RWPE2 (cell line): Measurements from ENCODE around the gene TRNAU1AP.
A peak's percentile ranks its signal among the peaks of the same experiment; 100 is the strongest.
"Not testable (repeated sequence)": the region's sequence is repeated elsewhere in the genome, so short reads cannot be mapped to it uniquely, and the experiment has no call there.

ENCODE experiments used
- ATAC-seq: fragments of 200-7000 bp; cut with Tn5 transposase; 3 replicates; pipeline ENCODE4 v1.9.1; 2021; ENCODE audit warnings: low read depth
- DNase-seq: peaks from one replicate; pipeline ENCODE4 v3.0.0-alpha.2; 2020; ENCODE audit warnings: low spot score
- H3K27ac ChIP-seq: fragments of 450-650 bp; 2 replicates; pipeline ENCODE4 v1.5.1; 2017; ENCODE audit warnings: mild to moderate bottlenecking; ENCODE audit not compliant: poor library complexity, severe bottlenecking
- H3K27me3 ChIP-seq: fragments of 250-450 bp; sonication (Bioruptor Pico); 2 replicates; pipeline ENCODE4 v1.5.1; 2021; ENCODE audit warnings: mild to moderate bottlenecking, moderate library complexity; ENCODE audit not compliant: insufficient read depth, poor library complexity, severe bottlenecking
- H3K36me3 ChIP-seq: fragments of 250-450 bp; sonication (Bioruptor Pico); 2 replicates; pipeline ENCODE4 v1.5.1; 2020; ENCODE audit warnings: low read depth, mild to moderate bottlenecking, moderate library complexity
- H3K4me1 ChIP-seq: fragments of 250-450 bp; sonication (Bioruptor Pico); 2 replicates; pipeline ENCODE4 v1.5.1; 2021; ENCODE audit warnings: mild to moderate bottlenecking, moderate library complexity; ENCODE audit not compliant: insufficient read depth, poor library complexity, severe bottlenecking
- H3K4me3 ChIP-seq: fragments of 250-450 bp; sonication (Bioruptor Pico); 2 replicates; pipeline ENCODE4 v1.5.1; 2021; ENCODE audit warnings: mild to moderate bottlenecking, moderate library complexity; ENCODE audit not compliant: severe bottlenecking
- H3K9me3 ChIP-seq: fragments of 250-450 bp; sonication (Bioruptor Pico); 2 replicates; pipeline ENCODE4 v1.5.1; 2021; ENCODE audit warnings: mild to moderate bottlenecking, moderate library complexity; ENCODE audit not compliant: severe bottlenecking
- CTCF ChIP-seq: fragments of 450-650 bp; IDR thresholded peaks from one replicate; pipeline ENCODE4 v1.5.1; 2017; ENCODE audit warnings: mild to moderate bottlenecking, moderate library complexity; ENCODE audit not compliant: poor library complexity, severe bottlenecking

TRNAU1AP gene

DNA sequence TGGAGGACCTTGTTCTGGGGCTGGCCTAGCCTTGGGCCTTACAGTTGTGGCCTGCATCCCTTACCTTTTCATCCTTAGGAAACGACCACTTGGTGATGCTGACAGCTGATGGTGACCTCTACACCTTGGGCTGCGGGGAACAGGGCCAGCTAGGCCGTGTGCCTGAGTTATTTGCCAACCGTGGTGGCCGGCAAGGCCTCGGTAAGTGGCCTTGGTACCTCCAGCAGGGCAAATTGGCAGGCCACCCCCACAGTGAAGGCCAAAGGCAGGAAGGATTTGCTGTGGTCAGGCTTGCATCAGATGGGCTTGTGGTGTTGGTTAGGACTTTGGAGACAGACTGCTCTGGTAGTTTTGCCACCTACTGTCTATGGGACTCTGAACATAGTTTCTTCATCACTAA lies 17.7 kb upstream of the TRNAU1AP start:
- H3K4me1 ChIP-seq, result no peaks in the 10 kb centered on the region
- peaks cover 57% of the 10 kb centered on the region for H3K36me3 ChIP-seq
- no peaks in the 10 kb centered on the region for H3K9me3 ChIP-seq
- TF ChIP-seq CTCF, result no peak
- H3K4me3 ChIP-seq, result no peak overlapping the region
- no peak for DNase-seq
- H3K27me3 ChIP-seq, result no peaks in the 10 kb centered on the region
- ATAC-seq, result no peak
- H3K27ac ChIP-seq, result no peak overlapping the region

DNA sequence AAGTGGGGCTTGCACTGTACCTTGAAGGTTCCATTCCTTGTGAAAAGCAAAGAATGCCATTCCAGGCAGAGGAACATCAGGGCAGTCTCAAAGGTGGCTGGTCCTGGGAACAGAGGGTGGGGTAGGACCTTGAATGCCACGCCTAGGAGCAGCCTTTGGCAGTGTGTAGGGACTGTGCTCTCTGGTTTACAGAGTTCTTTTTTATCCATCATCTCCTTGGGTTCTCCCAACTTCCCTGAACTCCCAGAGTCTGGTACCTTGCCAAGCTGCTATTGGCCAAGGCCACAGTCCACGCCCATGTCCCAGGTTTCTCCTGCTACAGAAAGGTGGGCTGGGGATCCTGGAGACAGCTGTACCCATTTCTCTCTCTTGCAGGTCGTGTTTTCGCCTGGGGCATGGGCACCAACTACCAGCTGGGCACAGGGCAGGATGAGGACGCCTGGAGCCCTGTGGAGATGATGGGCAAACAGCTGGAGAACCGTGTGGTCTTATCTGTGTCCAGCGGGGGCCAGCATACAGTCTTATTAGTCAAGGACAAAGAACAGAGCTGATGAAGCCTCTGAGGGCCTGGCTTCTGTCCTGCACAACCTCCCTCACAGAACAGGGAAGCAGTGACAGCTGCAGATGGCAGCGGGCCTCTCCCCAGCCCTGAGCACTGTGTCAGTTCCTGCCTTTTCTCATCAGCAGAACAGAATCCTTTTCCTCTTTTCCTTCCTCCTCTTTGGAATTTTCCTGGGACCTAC lies 15.3 kb upstream of the TRNAU1AP start:
- H3K36me3 ChIP-seq, result peaks cover 42% of the 10 kb centered on the region
- no peak overlapping the region for H3K27ac ChIP-seq
- no peak for DNase-seq
- no peak overlapping the region for H3K4me3 ChIP-seq
- no peaks in the 10 kb centered on the region for H3K27me3 ChIP-seq
- peak; percentile 19; the same call in 1 of the 3 replicates for ATAC-seq
- TF ChIP-seq CTCF, result no peak
- H3K9me3 ChIP-seq, result no peaks in the 10 kb centered on the region
- H3K4me1 ChIP-seq, result no peaks in the 10 kb centered on the region

DNA sequence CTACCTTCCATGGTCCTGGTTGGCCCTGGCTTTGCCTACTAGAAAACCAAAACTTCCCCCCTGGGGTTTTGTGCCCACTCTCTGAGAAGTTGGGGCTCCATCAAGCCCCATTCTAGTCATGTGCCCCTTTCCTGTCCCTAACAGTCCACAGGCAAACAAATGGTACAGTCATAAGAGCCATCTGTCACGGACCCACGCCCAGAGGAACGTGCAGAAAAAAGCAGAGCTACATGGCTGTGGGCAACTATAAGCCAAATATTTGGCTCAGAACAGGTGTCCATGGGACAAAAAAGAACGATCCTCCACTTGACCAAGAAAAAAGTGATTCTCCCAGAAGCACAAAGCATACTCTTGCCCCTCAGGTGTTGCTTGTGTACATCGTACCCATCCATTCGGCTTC lies 14.6 kb upstream of the TRNAU1AP start:
- no peak overlapping the region for H3K4me3 ChIP-seq
- no peak overlapping the region for H3K27ac ChIP-seq
- H3K27me3 ChIP-seq, result no peaks in the 10 kb centered on the region
- DNase-seq (no peak), ATAC-seq (no peak)
- H3K36me3 ChIP-seq, result peaks cover 36% of the 10 kb centered on the region
- no peaks in the 10 kb centered on the region for H3K9me3 ChIP-seq
- H3K4me1 ChIP-seq, result no peaks in the 10 kb centered on the region
- no peak for TF ChIP-seq CTCF

DNA sequence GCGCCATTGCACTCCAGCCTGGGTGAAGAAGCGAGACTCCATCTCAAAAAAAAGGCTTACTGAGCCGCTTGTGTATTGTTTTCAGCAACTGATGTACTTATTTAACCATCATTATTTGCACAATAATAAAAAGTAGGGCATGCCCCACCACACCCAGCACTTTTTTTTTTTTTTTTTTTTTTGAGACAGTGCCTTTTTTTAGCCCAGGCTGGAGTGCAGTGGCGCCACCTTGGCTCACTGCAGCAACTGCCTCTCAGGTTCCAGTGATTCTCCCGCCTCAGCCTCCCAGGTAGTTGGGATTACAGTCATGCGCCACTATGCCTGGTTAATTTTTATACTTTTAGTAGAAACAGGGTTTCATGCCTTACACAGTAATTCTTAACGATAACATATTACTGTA lies 12.2 kb upstream of the TRNAU1AP start:
- TF ChIP-seq CTCF, result peak; percentile 33
- Histone ChIP-seq H3K27me3 (no peaks in the 10 kb centered on the region), H3K36me3 (peaks cover 22% of the 10 kb centered on the region), H3K4me3 (no peak overlapping the region), H3K9me3 (no peaks in the 10 kb centered on the region), H3K4me1 (no peaks in the 10 kb centered on the region), H3K27ac (no peak overlapping the region)
- ATAC-seq (no peak), DNase-seq (no peak)

DNA sequence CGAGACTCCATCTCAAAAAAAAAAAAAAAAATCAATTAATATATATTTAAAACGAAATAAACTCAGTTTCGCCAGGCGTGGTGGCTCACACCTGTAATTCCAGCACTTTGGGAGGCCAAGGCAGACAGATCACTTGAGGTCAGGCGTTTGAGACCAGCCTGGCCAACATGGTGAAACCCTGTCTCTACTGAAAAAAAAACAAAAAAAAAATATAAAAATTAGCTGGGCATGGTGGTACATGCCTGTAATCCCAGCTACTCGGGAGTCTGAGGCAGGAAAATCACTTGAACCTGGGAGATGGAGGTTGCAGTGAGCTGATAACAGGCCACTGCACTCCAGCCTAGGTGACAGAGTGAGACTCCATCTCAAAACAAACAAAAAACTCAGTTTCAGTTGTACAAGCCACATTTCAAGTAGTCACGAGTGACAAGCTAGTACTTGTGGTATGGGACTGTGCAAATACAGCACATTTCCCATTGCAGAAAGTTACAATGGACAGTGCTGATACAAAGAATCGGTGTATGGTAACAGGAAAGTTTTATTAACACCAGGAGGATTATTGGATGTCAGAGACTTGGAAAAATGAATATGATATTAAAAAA lies 11.4 kb upstream of the TRNAU1AP start:
- not testable (repeated sequence) for H3K4me1 ChIP-seq, ATAC-seq, H3K9me3 ChIP-seq, H3K27ac ChIP-seq, H3K4me3 ChIP-seq, DNase-seq, H3K27me3 ChIP-seq
- peaks cover 14% of the 10 kb centered on the region for H3K36me3 ChIP-seq
